ENCODE data around the gene PEA15. TPM values are rescaled to one million over a fixed set of nuclear protein-coding genes. Genes with fewer than 3 reads are reported as not detected.

The PEA15 gene
- polyA plus RNA-seq, 4 donors = 86.1 to 130 (median 108) TPM

GRCh38 chr1:160207771-160208556 is 2.8 kb downstream of the PEA15 start:
- no peak for DNase-seq (ENCODE audit: low read depth in 4 of 4, low spot score in 2 of 4)

GRCh38 chr1:160208557-160209320 is 3.6 kb downstream of the PEA15 start:
- no peak for DNase-seq (ENCODE audit: low read depth in 4 of 4, low spot score in 2 of 4)

- no peak for DNase-seq (ENCODE audit: low read depth in 4 of 4, low spot score in 2 of 4)
Observed at GRCh38 chr1:160209321-160210046, 4.3 kb downstream of the PEA15 start.

- DNase-seq (ENCODE audit: low read depth in 4 of 4, low spot score in 2 of 4) = no peak
Observed at GRCh38 chr1:160210561-160210960, 5.4 kb downstream of the PEA15 start.

GRCh38 chr1:160211046-160211790 is 6.0 kb downstream of the PEA15 start:
- DNase-seq (ENCODE audit: low read depth in 4 of 4, low spot score in 2 of 4) = no peak

- DNase-seq (ENCODE audit: low read depth in 4 of 4, low spot score in 2 of 4) = no peak
Observed at GRCh38 chr1:160214481-160215140, 9.4 kb downstream of the PEA15 start.

GRCh38 chr1:160216301-160216700 is 11.1 kb downstream of the PEA15 start:
- no peak for DNase-seq (ENCODE audit: low read depth in 4 of 4, low spot score in 2 of 4)

- no peak for DNase-seq (ENCODE audit: low read depth in 4 of 4, low spot score in 2 of 4)
Observed at GRCh38 chr1:160217481-160218051, 12.4 kb downstream of the PEA15 start.

GRCh38 chr1:160219062-160219929 is 14.1 kb downstream of the PEA15 start:
- peak in 2 of 4 donors; percentile 16 to 31 for DNase-seq (ENCODE audit: low read depth in 4 of 4, low spot score in 2 of 4)

GRCh38 chr1:160220301-160220700 is 15.1 kb downstream of the PEA15 start:
- DNase-seq (ENCODE audit: low read depth in 4 of 4, low spot score in 2 of 4) = no peak

GRCh38 chr1:160221089-160221488 is 15.9 kb downstream of the PEA15 start:
- no peak for DNase-seq (ENCODE audit: low read depth in 4 of 4, low spot score in 2 of 4)

GRCh38 chr1:160222546-160222945 is 17.4 kb downstream of the PEA15 start:
- DNase-seq (ENCODE audit: low read depth in 4 of 4, low spot score in 2 of 4) = no peak

GRCh38 chr1:160224606-160225005 is 19.4 kb downstream of the PEA15 start:
- no peak for DNase-seq (ENCODE audit: low read depth in 4 of 4, low spot score in 2 of 4)

- DNase-seq (ENCODE audit: low read depth in 4 of 4, low spot score in 2 of 4) = no peak
Observed at GRCh38 chr1:160225345-160225744, 20.2 kb downstream of the PEA15 start.

GRCh38 chr1:160226623-160227022 is 21.4 kb downstream of the PEA15 start:
- DNase-seq (ENCODE audit: low read depth in 4 of 4, low spot score in 2 of 4) = no peak

- DNase-seq (ENCODE audit: low read depth in 4 of 4, low spot score in 2 of 4) = no peak
Observed at GRCh38 chr1:160227034-160227433, 21.9 kb downstream of the PEA15 start.

GRCh38 chr1:160227561-160227960 is 22.4 kb downstream of the PEA15 start:
- no peak for DNase-seq (ENCODE audit: low read depth in 4 of 4, low spot score in 2 of 4)

- no peak for DNase-seq (ENCODE audit: low read depth in 4 of 4, low spot score in 2 of 4)
Observed at GRCh38 chr1:160228431-160228830, 23.2 kb downstream of the PEA15 start.

- no peak for DNase-seq (ENCODE audit: low read depth in 4 of 4, low spot score in 2 of 4)
Observed at GRCh38 chr1:160232911-160233310, 27.7 kb downstream of the PEA15 start.

All from left renal cortex interstitium (tissue), 4 donors.